A549 treated with Mapracorat at 1 μM for 4 hours (cell line): ENCODE measurements around the gene TLCD3B. TPM values are rescaled to one million over a fixed set of nuclear protein-coding genes. Genes with fewer than 3 reads are reported as not detected.

Experiments used
- total RNA-seq: library from RNA; stranded (reverse); fragments of 200-300 nt; extraction: Qiagen RNA extraction; gene quantifications from 5 replicates; pipeline ENCODE4 v1.2.3, GENCODE V29; 2022

Gene TLCD3B, protein sequence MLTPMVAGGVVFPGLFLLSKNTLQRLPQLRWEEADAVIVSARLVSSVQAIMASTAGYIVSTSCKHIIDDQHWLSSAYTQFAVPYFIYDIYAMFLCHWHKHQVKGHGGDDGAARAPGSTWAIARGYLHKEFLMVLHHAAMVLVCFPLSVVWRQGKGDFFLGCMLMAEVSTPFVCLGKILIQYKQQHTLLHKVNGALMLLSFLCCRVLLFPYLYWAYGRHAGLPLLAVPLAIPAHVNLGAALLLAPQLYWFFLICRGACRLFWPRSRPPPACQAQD
- total RNA-seq = 0.11 to 0.49 TPM (median 0.31 TPM) in 5 replicates

DNA sequence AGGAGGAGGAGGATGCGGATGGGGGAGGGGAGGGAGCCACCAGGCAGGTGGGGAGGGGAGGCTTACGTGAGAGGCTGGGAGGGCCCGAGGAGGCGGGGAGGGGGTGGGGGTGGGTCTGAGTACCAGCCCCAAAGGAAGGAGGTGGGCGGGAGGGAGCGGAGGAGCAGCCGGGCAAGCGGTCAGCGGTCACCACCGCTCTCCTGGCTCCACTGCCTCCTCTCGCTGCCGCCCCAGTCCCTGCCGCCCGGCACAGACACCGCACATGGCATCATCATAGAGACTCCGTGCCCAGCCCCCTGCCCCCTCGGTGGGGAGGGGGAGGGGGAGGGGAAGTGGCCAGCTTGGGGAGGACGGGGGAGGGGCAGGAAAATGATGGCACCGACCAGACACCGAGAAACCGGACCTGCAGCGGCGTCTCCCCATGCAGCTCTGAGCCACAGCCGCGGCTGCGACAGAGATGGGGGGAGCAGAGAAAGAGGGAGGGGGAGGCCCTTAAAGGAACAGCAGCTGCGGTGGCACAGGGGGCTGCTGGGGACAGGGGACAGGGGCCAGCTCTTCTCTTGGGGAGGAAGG is at the start of gene TLCD3B:
Gene TLCD3B (minus strand): TSS at position 431 of the 573 bp plus-strand sequence. CDS start 744 bp downstream, outside the sequence.

DNA sequence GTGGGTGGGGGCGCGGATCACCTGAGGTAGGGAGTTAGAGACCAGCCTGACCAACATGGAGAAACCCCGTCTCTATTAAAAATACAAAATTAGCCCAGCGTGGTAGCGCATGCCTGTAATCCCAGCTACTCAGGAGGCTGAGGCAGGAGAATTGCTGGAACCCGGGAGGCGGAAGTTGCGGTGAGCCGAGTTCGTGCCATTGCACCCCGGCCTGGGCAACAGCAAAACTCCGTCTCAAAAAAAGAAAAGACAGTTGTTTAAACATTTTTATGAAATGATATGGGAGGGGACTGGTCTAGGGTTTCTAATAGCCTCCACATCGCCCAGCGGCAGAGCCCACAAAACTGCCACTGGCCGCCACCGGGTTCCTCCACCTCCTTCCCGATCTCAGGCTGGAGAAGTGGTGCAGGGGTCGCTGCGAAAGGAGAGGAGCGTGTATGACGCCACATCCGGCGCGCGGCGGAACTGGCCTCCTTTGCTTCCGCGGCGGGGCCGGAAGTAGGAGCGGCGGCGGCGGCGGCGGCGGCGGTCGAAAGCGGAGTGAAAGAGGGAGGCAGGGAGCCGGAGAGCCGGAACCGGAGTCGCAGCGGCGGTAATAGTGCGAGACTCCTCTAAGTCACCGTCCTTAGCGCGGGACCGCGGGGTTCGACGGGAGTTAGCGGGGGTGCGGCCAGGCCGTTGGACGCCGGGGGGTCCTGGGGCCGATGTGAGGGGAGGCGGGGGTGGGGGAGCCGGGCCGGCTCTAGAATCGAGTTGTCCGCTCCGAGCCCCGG is 44.6 kb upstream of the TLCD3B start, which contains the start of gene PPP4C:
Gene PPP4C (plus strand): TSS at position 492 of the 773 bp plus-strand sequence. CDS start 384 bp downstream, outside the sequence.

DNA sequence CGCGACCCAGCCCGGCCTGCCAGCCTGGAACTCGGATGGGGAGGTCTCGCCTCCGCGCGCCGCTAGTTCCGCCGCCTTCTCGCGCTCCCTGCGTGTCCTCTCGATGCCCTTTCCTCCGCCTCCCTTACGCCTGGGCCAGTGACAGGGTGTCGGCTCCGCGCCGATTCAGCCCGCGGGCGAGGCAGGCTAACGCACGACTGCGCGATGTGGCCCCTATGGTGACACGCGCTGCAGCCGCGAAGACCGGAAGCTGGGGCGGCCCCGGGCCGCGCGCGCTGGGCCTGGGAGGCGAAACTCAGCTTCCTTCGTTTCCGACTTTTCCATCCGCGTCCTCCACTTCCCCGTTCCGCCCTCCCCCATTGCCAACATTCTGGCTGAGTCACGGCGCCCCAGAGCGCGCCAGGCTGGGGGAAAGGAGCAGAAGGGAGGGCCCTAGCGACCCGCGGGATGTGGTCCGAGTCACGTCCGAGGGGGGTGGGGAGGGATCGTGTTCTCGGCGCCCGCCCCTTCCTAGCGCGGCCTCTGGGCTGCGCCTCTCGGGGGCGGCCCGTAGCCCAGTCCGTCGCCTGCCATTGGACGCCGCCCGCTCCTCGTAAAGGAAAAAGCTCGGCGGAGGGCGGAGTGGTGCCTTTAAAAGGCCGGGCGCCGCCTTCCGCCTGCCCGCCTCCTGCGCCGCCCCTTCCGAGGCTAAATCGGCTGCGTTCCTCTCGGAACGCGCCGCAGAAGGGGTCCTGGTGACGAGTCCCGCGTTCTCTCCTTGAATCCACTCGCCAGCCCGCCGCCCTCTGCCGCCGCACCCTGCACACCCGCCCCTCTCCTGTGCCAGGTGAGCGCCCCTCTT is 34.3 kb upstream of the TLCD3B start, which contains the start of gene ALDOA:
Gene ALDOA (plus strand): TSS at position 659 of the 841 bp plus-strand sequence. CDS start 1,138 bp downstream, outside the sequence.

DNA sequence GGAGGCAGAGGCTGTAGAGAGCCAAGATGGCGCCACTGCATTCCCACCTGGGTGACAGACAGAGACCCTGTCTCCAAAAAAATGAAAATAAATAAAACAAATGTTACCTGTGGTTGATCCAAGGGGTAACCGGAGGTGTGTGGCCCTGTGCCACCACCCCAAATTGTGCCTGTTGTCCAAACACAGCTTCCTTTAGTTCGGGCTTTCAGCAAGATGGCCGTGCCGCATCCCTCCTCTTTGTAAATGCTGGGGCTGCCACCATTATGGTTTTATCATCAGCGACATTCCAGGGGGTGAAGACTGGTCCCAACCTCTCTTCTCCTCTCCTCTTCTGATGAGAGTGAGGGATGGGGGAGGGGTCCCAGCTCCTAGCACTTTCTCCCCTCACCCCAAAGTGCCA is 8.2 kb downstream of the TLCD3B start, which contains the start of gene C16orf92:
Gene C16orf92 (plus strand): TSS at position 312 of the 400 bp plus-strand sequence. CDS start 143 bp downstream, outside the sequence.

DNA sequence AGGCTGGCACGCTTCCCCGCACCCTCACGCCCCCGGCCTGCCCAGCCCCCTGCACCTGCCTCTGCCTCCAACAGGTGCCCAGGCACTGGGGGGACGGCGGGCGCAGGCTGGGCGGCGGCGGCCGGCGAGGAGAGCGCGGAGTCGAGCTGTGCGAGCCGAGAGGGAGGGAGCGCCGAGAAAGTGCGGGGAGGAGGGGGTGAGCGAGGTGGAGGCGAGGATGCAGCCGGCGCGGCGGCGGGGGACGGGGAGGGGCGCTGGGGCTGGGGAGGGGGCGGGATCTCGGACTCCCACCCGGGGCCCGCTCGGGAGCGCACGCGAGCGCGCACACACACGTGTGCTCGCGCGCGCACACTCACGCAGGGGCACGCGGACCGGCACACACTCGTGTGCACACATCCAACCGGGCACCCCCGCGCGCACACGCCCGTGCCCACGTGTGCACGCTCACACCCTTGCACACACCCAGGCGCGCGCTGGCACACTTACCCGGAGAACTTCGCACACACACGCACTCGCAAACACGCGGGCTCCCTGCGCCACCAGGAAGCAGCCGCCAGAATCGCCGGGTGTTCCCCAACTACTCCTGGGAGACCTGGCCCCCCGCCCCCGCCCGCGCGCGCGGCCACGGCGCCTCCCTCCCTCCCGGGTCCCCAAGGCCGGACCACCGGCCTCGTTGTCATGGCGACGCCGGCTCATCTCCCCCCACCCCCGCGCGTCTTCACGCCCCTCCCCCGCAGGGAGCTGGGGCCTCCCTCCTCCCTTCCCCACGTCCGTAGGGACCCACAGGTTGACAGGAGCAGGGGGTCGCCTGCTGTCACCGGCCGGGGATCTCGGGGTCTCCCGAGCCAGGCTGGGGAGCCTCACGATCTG is 20.0 kb downstream of the TLCD3B start, which contains the start of gene DOC2A:
Gene DOC2A (minus strand): TSS at position 184 of the 870 bp plus-strand sequence. CDS start 805 bp downstream, outside the sequence.

DNA sequence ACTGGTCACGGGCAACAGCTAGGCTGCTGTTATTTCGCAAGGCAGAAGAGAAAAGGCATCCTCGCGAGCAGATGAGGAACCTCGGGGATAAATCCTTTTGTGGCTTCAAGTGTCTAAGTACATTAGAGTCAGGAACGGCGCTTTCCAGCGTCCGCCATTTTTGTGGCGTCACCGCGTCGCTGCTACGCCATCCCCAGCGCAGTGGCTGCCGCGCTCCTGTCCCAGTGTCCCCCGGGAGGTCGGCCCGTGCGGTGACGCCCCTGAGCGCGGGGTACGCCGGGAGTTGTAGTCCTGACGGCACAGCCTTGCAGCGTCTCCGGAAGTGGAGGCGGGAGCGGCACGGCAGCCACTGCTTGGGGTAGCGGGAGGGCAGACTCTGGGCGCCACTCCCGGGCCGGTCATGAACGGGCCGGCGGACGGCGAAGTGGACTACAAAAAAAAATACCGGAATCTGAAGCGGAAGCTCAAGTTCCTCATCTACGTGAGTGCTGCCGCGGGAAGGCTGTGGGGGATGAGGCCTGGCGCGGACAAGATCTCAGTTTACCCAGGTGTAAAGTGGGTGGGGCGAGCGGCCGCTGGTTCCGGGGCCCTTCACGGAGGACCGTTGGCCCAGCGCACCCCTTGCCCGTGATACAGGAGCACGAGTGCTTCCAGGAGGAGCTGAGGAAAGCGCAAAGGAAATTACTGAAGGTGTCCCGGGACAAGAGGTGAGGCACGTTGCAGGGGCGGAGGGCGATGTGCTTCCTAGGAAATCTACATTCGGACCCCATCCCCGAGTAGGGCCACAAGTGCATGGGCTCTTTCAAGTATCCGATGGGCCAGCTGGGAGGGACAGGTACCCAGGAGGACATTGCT is 34.9 kb downstream of the TLCD3B start, which contains the start of gene INO80E:
Gene INO80E (plus strand): TSS at position 331 of the 855 bp plus-strand sequence. CDS start 70 bp downstream, at position 401.

DNA sequence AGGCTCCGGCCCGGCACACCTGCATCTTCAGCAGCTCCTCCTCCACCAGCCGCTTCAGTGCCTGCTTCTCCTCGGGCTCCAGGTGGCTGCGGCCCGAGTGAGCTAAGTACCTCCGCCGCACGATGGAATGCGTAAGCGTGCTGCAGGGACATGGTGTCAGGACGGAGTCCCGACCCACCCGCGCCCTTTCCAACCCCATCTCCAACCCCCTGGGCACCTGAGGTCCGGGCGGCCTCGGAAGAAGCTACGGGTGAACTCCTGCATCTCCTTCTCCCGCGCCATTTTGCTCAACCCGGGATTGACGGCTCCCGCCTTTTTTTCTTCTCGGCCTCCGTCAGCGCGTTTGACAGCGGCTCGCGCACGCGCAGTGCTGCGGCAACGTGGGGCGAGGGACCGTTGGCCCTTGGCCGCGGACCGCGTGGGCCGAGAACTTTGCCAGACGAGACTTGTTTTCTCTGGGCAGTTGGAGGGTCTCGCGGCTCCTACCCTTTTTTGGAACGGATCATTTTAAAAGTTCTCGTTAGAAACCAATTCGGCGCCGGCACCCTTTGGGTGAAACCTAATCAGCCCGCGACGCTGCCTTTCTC is 35.7 kb downstream of the TLCD3B start, which contains the start of gene HIRIP3:
Gene HIRIP3 (minus strand): TSS at position 294 of the 587 bp plus-strand sequence. CDS start 12 bp downstream, at position 282.

Other genes with a start within 250 kb of the TLCD3B start
- 76.8 to 99.2 TPM (median 89.0 TPM) in 5 replicates for gene KIF22, start 240.5 kb downstream of the TLCD3B start, total RNA-seq
- gene MAZ, start 224.7 kb downstream of the TLCD3B start, total RNA-seq = 155 to 174 TPM (median 166 TPM) in 5 replicates
- gene PRRT2, start 219.1 kb downstream of the TLCD3B start, total RNA-seq = 0.16 to 0.39 TPM (median 0.24 TPM) in 5 replicates
- gene PAGR1, start 215.1 kb downstream of the TLCD3B start, total RNA-seq = 34.6 to 45.7 TPM (median 43.0 TPM) in 5 replicates
- 120 to 142 TPM (median 134 TPM) in 5 replicates for gene MVP, start 210.8 kb downstream of the TLCD3B start, total RNA-seq
- 59.3 to 94.0 TPM (median 90.3 TPM) in 5 replicates for gene CDIPT, start 168.0 kb downstream of the TLCD3B start, total RNA-seq
- gene SEZ6L2, start 131.7 kb downstream of the TLCD3B start, total RNA-seq = 15.1 to 22.3 TPM (median 19.9 TPM) in 5 replicates
- 15.1 to 26.3 TPM (median 23.9 TPM) in 5 replicates for gene ASPHD1, start 130.8 kb downstream of the TLCD3B start, total RNA-seq
- 11.5 to 16.7 TPM (median 15.7 TPM) in 5 replicates for gene KCTD13, start 105.0 kb downstream of the TLCD3B start, total RNA-seq
- gene TMEM219, start 69.2 kb downstream of the TLCD3B start, total RNA-seq = 83.7 to 99.9 TPM (median 96.5 TPM) in 5 replicates
- gene TAOK2, start 57.4 kb downstream of the TLCD3B start, total RNA-seq = 22.1 to 34.0 TPM (median 32.2 TPM) in 5 replicates
- 14.3 to 16.5 TPM (median 15.6 TPM) in 5 replicates for gene HIRIP3, start 35.7 kb downstream of the TLCD3B start, total RNA-seq
- gene INO80E, start 35.0 kb downstream of the TLCD3B start, total RNA-seq = 102 to 113 TPM (median 108 TPM) in 5 replicates
- 1.2 to 2.6 TPM (median 1.9 TPM) in 5 replicates for gene DOC2A, start 20.2 kb downstream of the TLCD3B start, total RNA-seq
- not detected in 5 replicates for gene C16orf92, start 8.1 kb downstream of the TLCD3B start, total RNA-seq
- gene ALDOA, start 34.5 kb upstream of the TLCD3B start, total RNA-seq = 1,495 to 1,810 TPM (median 1,752 TPM) in 5 replicates
- 126 to 149 TPM (median 144 TPM) in 5 replicates for gene PPP4C, start 44.7 kb upstream of the TLCD3B start, total RNA-seq
- 0.08 to 0.44 TPM (median 0.27 TPM) in 5 replicates for gene TBX6, start 60.7 kb upstream of the TLCD3B start, total RNA-seq
- 5.7 to 11.8 TPM (median 7.9 TPM) in 5 replicates for gene YPEL3, start 64.9 kb upstream of the TLCD3B start, total RNA-seq
- 1.3 to 2.2 TPM (median 1.8 TPM) in 5 replicates for gene GDPD3, start 82.3 kb upstream of the TLCD3B start, total RNA-seq
- 32.5 to 35.2 TPM (median 32.9 TPM) in 5 replicates for gene MAPK3, start 91.9 kb upstream of the TLCD3B start, total RNA-seq
- 2.0 to 3.6 TPM (median 2.8 TPM) in 5 replicates for gene CORO1A, start 152.3 kb upstream of the TLCD3B start, total RNA-seq
- 131 to 236 TPM (median 196 TPM) in 5 replicates for gene BOLA2B, start 162.4 kb upstream of the TLCD3B start, total RNA-seq
- gene SLX1A, start 162.6 kb upstream of the TLCD3B start, total RNA-seq = 6.4 to 18.9 TPM (median 12.2 TPM) in 5 replicates
- gene SULT1A3, start 168.0 kb upstream of the TLCD3B start, total RNA-seq = 5.0 to 11.1 TPM (median 5.9 TPM) in 5 replicates
- 0.59 to 3.3 TPM (median 3.1 TPM) in 5 replicates for gene NPIPB13, start 217.2 kb upstream of the TLCD3B start, total RNA-seq